ENCODE results near the gene CD300LD.
"Not testable (repeated sequence)": the region's sequence is repeated elsewhere in the genome, so short reads cannot be mapped to it uniquely, and the experiment has no call there.

Gene CD300LD

GRCh38 chr17:74571621-74572270 is 20.3 kb downstream of the CD300LD start:
- no peak for DNase-seq (ENCODE audit: low read depth)

DNA sequence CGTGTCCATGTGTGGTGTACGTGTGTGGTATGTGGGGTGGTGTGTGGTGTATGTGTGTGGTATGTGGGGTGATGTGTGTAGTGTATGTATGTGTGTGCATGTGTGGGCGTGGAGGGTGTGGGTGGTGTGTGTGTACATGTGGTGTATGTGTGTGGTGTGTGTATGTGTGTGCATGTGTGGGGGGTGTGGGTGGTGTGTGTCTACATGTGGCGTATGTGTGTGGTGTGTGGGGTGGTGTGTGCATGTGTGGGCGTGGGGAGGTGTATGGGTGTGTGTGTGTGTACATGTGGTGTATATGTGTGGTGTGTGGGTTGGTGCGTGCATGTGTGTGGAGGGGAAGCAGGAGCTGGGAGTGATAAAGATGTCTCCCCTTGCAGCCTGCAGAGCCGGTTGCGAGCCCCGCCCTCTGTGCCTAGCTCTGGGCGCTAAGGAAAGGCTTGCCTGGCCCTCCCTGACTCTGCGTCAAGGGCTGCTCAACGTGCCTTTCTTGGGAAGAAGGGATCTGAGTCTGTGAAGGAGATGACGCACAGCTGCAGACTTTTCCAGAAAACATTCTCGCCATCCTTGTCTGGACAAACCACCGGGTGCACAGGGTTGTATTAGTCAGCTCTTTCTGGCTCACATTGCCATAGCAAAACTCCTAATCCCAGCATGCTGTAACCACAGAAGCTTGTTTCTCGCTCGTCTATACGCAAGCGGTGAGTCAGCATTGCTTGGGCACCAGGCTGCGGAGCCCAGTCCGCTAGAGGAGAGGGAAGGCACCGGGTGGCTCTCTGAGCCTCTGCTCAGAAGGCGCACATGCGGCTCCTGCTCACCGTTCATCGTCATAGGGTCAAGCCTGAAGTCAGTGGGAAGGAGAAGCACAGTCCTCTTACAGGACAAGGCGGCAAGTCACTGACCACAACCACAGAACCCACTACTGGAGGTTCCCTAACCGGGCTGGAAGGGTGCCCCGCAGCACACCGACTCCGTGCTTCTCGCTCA is 22.8 kb downstream of the CD300LD start:
- peak; percentile 60 for DNase-seq (ENCODE audit: low read depth)

- DNase-seq (ENCODE audit: low read depth), result no peak
Observed at GRCh38 chr17:74568106-74568873, 23.8 kb downstream of the CD300LD start.

DNA sequence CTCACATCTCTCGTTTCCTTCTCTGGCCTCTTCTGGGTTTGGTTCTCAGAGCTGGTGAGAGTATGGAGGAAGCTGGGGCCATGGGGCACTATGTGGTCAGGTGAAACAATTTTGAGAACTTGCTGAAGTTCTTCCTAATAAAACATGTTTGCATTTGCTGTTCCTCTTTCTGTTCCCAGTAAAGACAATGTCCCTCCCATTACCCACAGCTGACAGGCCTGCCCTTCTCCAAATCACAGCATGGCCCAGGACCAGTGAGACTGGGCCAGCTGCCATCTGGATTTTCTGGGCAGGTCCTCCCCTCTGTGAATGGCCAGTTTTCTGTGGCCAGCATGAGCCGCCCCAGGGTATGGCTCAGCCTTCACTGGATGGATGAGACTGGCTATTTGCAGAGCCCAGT is 24.7 kb downstream of the CD300LD start, which contains the start of gene CD300H:
Gene CD300H, minus strand, starts transcription at position 113 of the 400 bp plus-strand sequence.
- no peak for DNase-seq (ENCODE audit: low read depth)

DNA sequence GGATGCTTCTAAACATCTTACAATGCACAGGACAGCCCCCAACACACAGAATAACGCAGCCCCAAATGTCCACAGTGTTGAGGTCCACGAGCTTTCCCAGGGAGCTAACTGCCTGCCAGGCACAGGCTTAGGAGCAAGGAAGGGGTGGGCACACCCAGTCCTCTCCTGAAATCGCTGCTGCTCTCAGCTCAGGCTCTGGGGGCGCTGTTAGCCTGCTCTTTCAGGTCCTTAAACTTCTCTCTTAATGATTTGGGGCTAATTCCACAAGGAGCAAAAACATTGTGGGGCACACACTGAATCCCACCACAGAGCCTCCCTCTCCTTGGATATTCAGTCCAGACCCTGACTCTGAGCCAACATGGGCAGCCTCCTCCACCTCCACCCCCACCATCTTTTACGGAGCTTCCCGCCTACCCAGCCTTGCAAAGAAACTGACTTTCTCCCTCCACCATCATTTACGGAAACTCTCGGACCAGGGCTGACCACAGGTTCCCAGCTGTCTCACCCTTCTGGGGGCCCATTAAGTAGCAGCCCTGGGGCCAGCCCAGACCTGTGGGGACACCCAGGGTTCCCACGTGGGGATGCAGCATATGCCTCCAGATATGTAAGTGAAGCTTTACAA is 25.8 kb downstream of the CD300LD start:
- no peak for DNase-seq (ENCODE audit: low read depth)

GRCh38 chr17:74565126-74565525 is 27.0 kb downstream of the CD300LD start:
- no peak for DNase-seq (ENCODE audit: low read depth)

DNA sequence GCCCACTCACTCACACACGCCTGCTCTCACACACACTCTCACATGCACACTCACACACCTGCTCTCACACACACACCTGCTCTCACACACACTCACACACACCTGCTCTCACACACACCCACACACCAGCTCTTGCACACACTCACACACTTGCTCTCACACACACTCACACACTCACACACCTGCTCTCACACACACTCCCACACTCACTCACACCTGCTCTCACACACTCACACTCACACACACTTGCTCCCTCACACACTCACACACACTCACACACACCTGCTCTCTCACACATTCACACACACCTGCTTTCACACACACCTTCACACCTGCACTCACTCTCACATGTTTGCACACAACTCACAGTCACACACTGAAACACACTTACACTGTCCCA is 28.7 kb downstream of the CD300LD start:
- DNase-seq (ENCODE audit: low read depth), result no peak

GRCh38 chr17:74561586-74561985 is 30.5 kb downstream of the CD300LD start:
- no peak for DNase-seq (ENCODE audit: low read depth)

GRCh38 chr17:74558882-74559519 is 33.1 kb downstream of the CD300LD start:
- DNase-seq (ENCODE audit: low read depth), result no peak

DNA sequence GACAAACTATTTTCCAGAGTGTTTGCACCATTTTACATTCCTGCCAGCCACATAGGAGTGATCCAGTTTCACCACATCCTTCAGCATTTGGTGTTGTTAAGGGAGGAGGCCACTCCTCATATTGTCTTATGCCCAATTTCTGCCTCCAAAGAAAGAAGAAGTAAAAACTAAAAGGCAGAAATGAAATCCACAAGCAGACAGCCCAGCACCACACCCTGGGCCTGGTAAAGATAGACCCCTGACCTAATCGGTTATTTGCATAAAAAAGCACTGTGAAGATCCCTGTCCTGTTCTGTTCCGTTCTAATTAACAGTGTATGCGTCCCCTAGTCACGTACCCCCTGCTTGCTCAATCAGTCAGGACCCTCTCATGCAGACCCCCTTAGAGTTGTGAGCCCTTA is 33.7 kb downstream of the CD300LD start:
- not testable (repeated sequence) for DNase-seq (ENCODE audit: low read depth)

- no peak for DNase-seq (ENCODE audit: low read depth)
Observed at GRCh38 chr17:74555427-74555940, 36.6 kb downstream of the CD300LD start.

- no peak for DNase-seq (ENCODE audit: low read depth)
Observed at GRCh38 chr17:74554909-74555308, 37.2 kb downstream of the CD300LD start.

- DNase-seq (ENCODE audit: low read depth), result no peak
Observed at GRCh38 chr17:74552037-74552436, 40.0 kb downstream of the CD300LD start.

GRCh38 chr17:74550602-74551001 is 41.5 kb downstream of the CD300LD start:
- DNase-seq (ENCODE audit: low read depth), result no peak

- no peak for DNase-seq (ENCODE audit: low read depth)
Observed at GRCh38 chr17:74549343-74549742, 42.7 kb downstream of the CD300LD start.

DNA sequence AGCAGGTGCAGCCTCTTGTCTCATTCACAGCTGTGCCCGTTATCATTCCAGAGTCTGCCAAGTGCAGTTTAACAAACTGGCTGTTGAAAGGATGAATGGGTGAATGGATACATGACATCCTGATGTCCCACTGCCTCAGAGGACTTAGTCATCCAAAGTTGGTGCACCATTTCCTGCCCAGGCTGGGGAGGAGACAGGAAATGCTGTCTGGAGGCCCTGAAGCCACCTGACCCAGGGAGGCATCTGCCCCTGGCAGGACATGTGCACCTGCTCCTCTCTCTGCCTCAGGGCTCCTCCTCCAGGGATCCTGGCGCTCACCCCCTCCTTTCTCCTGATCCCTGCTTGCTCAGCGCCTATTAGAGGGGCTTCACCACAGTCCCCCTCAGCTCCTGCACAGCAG is 44.3 kb downstream of the CD300LD start:
- no peak for DNase-seq (ENCODE audit: low read depth)

- DNase-seq (ENCODE audit: low read depth), result no peak
Observed at GRCh38 chr17:74547264-74547663, 44.8 kb downstream of the CD300LD start.

DNA sequence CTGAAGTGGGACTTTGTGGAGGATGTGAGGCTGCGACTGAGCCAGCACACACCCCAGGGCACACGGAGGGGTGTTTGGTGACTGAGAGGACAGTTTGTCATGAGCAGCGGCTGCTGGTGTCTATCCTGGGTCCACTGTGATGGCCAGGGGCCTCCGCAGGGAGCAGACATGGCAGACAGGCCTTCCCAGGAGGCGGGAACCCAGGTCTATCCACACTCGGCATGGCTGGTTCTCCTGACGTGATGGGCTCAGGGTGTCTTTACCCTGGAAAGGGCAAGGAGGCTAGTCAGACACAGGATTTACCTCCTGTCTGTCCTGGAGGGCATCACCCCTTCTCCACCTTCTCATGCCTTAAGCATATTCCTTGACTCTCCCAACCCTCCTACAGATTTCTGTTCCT is 45.5 kb downstream of the CD300LD start:
- DNase-seq (ENCODE audit: low read depth), result no peak

- no peak for DNase-seq (ENCODE audit: low read depth)
Observed at GRCh38 chr17:74545843-74546230, 46.2 kb downstream of the CD300LD start, which contains the start of gene CD300C. Gene CD300C, minus strand, starts transcription at chr17:74546115. Its CDS starts 333 bp downstream, at chr17:74545782.

DNA sequence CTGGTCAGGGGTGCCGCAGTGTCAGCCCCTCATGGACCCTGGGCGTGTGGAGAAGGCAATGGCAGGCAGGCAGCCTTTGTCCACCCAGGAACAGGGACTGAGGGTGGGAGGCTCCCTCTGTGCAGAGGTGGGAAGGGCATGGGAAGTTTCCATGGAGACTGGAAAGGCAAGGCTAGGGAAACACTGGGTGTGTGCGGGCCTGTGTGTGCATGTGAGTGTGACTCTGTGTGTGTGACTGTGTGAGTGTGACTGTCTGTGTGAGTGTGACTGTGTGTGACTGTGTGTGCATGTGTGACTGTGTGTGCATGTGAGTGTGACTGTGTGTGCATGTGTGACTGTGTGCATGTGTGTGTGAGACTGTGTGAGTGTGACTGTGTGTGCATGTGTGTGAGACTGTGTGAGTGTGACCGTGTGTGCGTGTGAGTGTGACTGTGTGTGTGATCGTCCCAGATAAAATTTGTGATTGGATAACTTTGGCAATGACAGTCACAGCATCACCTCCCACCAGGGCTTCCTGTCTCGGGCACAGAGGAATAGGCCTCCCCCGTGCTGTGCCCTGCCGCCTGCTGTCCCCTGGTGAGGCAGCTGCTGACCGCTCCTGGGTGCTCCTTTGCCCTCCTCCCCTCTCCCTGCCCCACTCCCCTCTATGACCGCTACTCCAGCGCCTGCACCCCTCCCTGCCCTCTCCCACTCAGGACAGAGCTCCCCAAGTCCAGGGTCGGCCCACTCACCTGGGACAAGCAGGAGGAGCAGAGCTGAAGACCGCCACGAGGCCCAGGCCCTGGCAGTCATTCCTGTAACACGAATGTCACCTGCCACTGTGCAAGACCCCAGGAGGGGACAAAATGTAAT is 46.9 kb downstream of the CD300LD start:
- DNase-seq (ENCODE audit: low read depth), result no peak
